ENCODE data around the gene TPPP2.

- no peak for TF ChIP-seq CTCF (IDR thresholded peaks at IDR 0.05)
- no peak for TF ChIP-seq POLR2A (IDR thresholded peaks at IDR 0.05)
Measured at GRCh38 chr14:21003788-21004346, 26.1 kb upstream of the TPPP2 start.
